Neural progenitor cell (in vitro differentiated cells): ENCODE results near the gene POU2F2.

ENCODE experiments used
- EZH2 ChIP-seq: fragments of 200-600 bp; sonication (generic); IDR thresholded peaks from 2 replicates; pipeline ENCODE4 v1.6.1; 2017; ENCODE audit warnings: antibody characterized with exemption, mild to moderate bottlenecking, moderate library complexity
- TF ChIP-seq, protein P1 (sequence below): fragments of 200-600 bp; sonication (generic); IDR thresholded peaks from 2 replicates; pipeline ENCODE4 v1.5.1; 2017; ENCODE audit warnings: antibody characterized with exemption, mild to moderate bottlenecking

DNA sequence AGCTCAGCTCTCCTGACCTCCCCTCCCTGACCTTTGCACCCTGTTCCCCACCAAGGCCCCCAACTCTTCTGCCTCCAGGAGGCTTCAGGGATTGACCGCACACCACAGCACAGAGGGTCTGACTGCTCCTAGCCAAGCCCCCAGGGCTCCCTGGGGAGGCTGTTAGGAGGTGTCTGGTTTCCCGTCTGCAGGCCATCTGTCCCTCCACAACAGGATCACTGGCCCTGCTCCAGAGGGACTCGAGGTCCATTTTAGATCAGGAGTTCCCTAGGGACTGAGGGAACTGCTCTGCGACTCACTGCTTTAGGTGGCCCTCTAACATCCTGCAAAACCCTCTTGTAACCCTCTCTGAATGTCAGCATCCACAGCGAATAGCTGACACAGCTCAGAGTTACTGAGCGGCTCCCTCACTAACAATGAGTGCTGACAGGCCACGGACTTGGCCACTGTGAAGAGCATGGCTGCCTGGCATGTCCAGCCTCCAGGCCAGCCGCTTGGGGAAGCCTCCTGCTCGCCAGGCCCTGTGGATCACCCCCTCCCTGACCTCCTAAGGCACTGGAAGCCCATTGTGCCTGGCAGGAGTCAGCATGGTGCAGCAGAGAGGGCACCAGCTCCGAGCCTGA is 79.9 kb downstream of the POU2F2 start:
- no peak for TF ChIP-seq EZH2
- TF ChIP-seq, protein P1, sequence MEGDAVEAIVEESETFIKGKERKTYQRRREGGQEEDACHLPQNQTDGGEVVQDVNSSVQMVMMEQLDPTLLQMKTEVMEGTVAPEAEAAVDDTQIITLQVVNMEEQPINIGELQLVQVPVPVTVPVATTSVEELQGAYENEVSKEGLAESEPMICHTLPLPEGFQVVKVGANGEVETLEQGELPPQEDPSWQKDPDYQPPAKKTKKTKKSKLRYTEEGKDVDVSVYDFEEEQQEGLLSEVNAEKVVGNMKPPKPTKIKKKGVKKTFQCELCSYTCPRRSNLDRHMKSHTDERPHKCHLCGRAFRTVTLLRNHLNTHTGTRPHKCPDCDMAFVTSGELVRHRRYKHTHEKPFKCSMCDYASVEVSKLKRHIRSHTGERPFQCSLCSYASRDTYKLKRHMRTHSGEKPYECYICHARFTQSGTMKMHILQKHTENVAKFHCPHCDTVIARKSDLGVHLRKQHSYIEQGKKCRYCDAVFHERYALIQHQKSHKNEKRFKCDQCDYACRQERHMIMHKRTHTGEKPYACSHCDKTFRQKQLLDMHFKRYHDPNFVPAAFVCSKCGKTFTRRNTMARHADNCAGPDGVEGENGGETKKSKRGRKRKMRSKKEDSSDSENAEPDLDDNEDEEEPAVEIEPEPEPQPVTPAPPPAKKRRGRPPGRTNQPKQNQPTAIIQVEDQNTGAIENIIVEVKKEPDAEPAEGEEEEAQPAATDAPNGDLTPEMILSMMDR = no peak
